ENCODE data around the gene TP53BP2.
"Not testable (repeated sequence)": the region's sequence is repeated elsewhere in the genome, so short reads cannot be mapped to it uniquely, and the experiment has no call there.

TP53BP2 gene

GRCh38 chr1:223845810-223846682 is at the start of gene TP53BP2:
Gene TP53BP2, minus strand, starts transcription at chr1:223845947. Its CDS starts 267 bp downstream, at chr1:223845680.
- DNase-seq = peak; percentile 90

DNA sequence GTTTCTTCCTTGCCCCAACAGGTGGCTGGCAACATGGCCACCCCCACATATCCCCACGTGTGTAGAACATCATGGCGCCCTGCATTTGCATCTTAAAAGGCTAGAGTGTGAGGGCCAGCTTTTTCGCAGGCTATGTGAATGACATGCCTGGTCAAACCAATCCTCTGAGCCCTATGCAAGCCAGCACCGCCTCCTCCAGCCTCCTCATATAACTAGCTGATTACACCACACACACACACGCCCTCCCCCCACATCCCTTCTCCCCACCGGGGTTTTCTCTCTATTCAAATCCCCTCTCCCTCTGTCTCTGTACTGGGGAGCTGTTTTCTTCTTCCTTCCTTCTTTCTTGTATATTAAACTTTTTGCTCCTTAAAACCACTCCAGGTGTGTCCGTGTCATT is 44.7 kb upstream of the TP53BP2 start:
- DNase-seq = not testable (repeated sequence)

DNA sequence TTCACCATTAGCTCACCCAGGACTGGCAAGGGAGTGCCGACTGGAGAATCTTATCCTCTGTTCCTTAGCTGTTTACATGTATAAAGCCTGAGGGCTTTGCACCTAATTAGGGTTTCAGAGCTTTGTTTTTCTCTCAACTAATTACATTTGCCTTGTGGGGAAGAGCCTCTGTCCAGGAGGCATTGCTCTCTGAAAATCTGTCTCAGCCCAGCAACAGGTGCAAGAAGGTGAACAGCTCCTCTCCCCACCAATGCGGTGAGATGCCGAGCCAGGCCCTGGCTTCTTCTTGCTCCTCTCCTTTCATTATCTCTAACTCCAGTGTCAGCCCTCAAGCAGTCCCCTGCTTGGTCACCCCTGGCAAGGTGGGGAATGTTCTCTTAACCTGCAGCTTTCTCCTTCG is 43.6 kb upstream of the TP53BP2 start:
- not testable (repeated sequence) for DNase-seq

DNA sequence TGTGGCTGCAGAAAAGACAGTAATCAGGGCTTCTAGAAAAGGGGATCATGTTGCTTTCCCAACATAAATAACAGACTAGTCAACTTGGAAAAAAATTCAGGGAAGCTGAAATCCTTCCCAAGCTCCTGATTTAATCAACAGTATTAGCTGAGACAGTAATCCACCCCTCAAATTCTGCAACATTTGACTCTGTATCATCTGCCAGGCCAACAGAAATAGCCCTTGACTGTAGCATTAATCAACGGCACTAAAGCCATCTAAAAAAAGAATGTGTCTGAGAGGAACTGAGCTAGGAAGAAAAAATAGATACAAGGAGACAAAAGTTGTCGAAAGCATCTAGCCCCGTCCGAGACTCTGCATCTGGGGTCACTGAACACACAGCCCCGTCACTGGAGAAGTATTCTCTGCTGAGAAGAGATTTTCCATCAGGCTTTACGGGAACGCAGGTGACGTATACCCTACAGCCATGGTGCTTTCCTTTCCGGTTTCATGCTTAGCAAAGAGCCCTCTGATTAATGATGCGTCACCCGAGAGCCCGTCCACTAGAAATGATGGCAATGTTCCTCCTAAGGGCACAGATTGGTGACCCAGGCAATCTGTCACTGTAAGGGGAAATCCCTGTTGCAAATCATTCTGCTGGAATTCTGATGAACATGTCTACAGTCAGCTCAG is 42.1 kb upstream of the TP53BP2 start:
- DNase-seq = no peak

GRCh38 chr1:223886516-223886921 is 40.8 kb upstream of the TP53BP2 start:
- no peak for DNase-seq

DNA sequence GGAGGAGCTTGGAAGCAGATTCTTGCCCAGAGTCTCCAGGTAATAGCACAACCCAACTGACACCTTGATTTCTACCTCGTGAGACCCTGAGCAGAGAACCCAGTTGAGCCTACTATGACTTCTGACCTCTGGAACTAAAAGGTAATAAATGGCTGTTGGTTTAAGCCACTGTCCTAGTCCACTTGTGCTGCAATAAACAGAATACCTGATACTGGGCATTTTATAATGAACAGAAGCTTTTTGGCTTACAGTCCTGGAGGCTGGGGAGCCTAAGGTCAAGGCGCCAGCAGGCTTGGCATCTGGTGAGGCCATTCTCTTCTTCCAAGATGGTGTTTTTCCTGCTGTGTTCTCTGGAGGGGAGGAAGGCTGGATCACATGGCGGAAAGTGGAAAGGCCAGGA is 39.9 kb upstream of the TP53BP2 start:
- no peak for DNase-seq

DNA sequence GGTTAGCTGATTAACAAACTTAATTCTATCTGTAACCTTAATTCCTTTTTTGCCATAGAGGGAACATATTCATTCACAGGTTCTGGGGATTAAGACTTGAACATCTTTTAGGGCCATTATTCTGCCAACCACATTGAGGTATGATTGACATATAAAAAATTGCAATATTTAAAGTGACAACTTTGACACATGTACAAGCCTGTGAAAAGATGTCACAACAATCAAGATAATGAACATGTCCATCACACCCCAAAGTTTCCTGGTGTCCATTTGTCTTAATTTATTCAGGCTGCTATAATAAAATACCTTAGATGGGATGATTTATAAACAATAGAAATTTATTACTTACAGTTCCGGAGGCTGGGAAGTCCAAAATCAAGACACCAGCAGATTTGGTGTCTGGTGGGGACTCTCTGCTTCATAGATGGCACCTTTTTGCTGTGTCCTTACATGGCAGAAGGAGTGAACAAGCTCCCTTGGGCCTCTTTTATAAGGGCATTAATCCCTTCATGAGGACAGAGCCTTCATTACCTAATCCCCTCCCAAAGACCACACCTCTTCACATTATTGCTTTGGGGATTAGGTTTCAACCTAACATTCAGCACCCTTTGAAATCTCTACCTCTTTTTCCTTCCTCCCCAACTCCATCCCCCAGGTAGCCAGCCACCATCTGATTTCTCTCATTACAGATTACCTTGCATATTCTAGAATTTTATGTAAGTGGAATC is 33.0 kb upstream of the TP53BP2 start:
- DNase-seq = no peak

- no peak for DNase-seq
Observed at GRCh38 chr1:223877804-223878203, 32.1 kb upstream of the TP53BP2 start.

- DNase-seq = no peak
Observed at GRCh38 chr1:223876590-223876989, 30.8 kb upstream of the TP53BP2 start.

DNA sequence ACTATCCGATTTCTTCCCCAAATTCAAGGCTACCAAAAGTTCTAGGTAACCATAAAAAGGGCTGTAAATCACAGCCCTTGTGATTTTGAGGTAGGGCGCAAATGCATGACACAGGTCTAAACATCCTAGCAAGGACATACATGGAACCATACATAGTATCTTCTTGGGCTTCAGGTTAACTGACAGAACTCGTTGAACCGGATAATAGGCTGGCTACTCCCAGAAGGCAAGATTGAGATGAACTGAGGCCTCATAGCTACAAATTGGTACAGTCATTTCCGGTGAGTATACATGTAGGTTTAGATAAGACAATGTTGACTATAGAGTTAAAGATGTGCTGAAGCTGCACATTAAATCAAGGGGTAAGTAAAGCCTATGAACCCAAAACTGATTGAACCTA is 27.3 kb upstream of the TP53BP2 start:
- no peak for DNase-seq

DNA sequence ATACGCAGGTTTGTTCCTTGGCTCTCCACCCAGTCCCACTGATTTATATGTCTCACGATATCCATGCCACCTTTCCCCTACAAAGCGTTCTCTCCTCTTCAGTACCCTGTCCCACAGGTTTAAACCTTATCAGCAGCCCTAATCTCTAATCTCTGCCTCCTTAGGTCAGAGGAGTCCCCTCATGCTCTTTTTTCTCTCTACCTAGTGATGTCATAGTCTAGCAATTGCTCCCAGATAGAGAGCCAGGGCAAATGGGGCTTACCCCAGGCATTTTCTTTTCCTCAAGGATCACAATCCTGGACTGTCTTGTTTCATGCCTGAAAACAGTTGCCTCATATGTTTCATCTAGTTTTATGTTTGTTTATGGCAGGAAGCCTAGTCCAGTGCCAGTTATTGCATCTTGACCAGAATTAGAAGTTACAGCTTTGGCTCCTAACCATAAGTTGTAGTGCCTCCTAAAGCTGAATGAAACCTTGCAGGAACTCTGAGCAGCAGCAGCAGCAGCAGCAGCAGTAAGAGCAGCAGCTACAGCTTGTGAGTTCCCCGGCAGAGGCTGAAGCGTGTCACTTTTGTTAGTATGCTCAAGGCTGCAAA is 26.7 kb upstream of the TP53BP2 start:
- DNase-seq = no peak

DNA sequence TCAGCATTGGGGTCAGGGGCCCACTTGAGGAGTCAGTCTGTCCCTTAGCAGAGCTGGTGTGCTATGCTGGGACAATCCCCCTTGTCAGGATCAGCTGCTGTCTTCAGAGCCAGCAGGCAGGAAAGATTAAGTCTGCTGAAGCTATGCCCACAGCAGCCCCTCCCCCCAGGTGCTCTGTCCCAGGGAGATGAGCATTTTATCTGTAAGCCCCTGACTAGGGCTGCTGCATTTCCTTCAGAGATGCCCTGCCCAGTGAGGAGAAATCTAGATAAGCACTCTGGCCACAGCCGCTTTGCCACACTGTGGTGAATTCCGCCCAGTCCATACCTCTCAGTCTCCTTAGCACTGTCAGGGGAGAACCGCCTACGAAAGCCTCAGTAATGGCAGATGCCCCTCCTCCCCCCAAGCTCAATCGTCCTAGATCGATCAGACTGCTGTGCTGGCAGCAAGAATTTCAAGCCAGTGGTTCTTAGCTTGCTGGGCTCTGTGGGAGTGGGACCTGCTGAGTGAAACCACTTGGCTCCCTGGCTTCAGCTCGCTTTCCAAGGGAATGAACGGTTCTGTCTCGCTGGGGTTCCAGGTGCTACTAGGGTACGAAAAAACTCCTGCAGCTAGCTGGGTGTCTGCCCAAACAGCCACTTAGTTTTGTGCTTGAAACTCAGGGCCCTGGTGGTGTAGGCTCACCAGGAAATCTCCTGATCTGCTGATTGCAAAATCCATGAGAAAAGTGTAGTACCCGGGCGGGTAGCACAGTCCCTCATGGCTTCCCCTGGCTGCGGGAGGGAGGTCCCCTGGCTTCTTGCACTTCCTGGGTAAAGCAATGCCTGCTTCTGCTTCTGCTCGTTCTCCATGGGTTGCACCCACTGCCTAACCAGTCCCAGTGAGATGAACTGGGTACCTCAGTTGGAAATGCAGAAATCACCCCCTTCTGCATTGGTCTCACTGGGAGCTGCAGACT is 25.1 kb upstream of the TP53BP2 start:
- no peak for DNase-seq

- DNase-seq = not testable (repeated sequence)
Observed at GRCh38 chr1:223864599-223865368, 19.0 kb upstream of the TP53BP2 start.

DNA sequence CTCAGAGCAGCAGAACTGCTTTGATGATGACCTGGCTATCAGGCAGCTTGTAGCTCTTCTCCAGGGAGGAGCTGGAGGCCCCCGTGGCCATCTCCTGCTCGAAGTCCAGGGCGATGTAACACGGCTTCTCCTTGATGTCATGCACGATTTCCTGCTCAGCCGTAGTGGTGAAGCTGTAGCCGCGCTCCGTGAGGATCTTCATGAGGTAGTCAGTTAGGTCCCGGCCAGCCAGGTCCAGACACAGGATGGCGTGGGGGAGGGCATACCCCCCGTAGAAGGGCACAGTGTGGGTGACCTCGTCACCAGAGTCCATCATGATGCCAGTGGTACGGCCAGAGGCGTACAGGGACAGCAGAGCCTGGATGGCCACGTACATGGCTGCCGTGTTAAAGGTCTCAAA is 18.3 kb upstream of the TP53BP2 start:
- no peak for DNase-seq

DNA sequence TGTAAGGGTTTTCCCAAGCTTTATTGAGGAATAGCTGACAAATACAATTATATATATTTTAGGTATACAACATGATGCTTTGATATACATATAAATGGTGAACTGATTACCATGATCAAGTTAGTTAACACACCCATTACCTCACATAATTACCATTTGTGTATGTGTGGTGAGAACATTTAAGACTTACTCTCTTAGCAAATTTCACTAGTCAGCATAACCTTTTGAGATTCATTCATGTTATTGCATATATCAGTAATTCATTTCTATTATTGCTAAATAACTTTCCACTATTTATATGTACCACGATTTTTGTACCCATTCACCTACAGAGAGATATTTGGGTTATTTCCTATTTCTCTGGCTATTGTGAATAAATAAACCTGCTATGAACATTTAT is 16.2 kb upstream of the TP53BP2 start:
- no peak for DNase-seq

- DNase-seq = no peak
Observed at GRCh38 chr1:223860051-223860622, 14.4 kb upstream of the TP53BP2 start.

GRCh38 chr1:223859058-223859457 is 13.3 kb upstream of the TP53BP2 start:
- no peak for DNase-seq

- DNase-seq = no peak
Observed at GRCh38 chr1:223856386-223856785, 10.6 kb upstream of the TP53BP2 start.

DNA sequence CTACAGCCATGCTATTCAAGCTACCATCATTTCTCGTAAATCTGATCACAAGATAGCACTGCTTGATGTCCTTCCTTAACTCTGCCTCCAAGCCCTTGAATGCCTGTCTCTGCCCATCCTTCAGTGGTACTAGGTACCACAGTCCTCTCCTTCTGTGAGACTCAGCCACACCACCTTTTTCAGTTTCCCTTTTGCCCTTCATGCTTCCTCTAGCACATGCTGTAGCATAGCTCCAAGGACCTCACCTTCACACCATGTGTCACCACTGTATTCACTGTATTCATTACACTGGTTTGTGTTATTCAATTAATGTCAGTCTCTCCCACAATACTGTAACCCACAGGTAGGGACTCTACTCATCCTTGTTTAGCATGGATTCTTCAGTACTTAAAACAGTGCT is 8.0 kb upstream of the TP53BP2 start:
- no peak for DNase-seq

DNA sequence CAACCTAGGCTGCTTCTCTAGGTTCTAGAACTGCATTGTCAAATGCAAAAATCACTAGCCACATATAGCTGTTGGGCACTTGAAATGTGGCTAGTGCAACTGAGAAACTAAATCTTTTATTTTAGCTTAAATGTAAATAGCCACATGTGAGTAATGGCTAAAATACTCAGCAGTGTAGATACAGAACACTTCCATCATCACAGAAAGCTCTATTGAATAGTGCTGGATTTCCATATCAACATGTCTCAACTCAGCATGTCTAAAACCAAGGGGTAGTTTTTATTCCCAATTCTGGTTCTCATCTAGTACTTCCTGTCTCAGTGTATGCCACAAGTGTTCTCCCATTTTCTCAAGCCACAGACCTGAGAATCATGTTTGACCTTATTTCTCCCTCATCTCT is 7.5 kb upstream of the TP53BP2 start:
- DNase-seq = no peak

DNA sequence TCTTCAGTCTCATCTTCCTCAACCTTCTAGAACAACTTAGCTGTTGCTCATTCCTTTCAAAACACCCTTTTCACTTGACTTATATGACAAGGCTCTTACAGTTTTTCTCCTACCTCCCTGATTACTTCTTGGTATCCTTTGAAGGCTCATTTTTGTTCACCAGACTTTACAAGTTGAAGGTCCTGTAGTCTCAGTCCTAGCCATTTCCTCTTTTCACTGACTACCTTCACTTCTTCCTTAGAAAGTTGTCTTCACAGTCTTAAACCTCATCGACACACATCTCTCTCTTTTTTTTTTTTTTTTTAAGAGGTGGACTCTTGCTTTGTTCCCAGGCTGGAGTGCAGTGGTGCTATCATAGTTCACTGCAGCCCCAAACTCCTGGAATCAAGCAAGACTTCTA is 6.6 kb upstream of the TP53BP2 start:
- no peak for DNase-seq
